GM18867 (cell line): Measurements from ENCODE around the gene BCAS1.

Source experiments
- ATAC-seq: cut with Tn5 transposase; IDR thresholded peaks from one replicate; pipeline ENCODE4 v1.9.1; 2021; ENCODE audit warnings: mild to moderate bottlenecking, moderate library complexity; ENCODE audit not compliant: unreplicated experiment

The BCAS1 gene

GRCh38 chr20:53930651-53931504 is 139.5 kb downstream of the BCAS1 start:
- no peak for ATAC-seq

- ATAC-seq = peak; percentile 68
Observed at GRCh38 chr20:53929974-53930650, 140.3 kb downstream of the BCAS1 start.

DNA sequence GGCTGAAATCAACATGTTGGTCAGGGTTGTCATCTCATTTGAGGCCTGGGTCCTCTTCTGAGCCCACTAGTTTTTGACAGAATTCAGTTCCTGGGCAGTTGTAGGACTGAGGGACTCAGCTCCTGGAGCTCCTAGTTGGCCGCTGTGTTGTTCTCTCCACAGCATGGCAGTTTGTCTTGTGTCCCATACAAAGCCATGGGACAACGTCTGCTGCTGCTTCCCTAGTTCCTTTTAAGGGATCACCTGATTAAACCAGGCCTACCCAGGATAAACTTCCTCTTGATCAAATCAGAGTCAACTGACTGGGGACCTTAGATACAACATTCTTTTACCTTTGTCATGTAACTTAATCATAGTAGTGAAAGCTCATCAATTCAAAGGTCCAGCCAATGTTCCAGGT is 141.0 kb downstream of the BCAS1 start:
- no peak for ATAC-seq

GRCh38 chr20:53927990-53928389 is 142.4 kb downstream of the BCAS1 start:
- no peak for ATAC-seq

- peak; percentile 59 for ATAC-seq
Observed at GRCh38 chr20:53926428-53927028, 143.9 kb downstream of the BCAS1 start.

DNA sequence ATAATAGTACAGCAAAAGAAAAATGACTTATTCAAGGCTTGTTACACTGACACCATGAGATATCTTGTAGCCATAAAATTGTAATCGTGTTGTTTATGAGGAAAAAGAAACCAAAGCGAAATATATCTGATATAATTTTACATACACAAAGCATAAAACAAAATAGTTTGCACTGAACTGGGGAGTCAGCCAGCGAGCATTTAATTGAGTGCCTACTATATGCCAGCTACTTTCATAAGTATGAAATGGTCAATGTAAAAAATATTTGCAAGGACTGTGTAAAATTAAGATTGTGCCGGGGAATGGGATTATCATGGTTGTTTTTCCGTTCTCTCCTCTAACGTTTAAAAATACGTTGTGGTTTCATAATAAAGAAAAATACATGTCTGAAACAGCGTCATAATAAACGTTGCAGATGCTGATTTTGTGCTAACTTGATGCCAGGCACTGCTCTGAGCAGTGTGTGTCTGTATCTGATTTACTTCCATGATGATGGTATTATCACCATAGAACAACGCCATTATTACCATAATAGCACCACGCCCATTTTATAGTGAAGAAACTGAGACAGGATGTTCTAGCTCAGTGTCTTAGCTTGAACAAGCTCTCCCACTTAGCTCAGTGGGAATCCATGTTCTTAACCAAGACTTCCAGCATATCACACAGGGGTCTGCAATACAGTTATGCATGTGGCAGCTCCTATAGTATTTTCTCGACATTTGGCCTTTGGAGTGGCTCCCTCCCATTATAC is 144.6 kb downstream of the BCAS1 start:
- no peak for ATAC-seq

GRCh38 chr20:53923566-53924369 is 146.6 kb downstream of the BCAS1 start:
- ATAC-seq = no peak

DNA sequence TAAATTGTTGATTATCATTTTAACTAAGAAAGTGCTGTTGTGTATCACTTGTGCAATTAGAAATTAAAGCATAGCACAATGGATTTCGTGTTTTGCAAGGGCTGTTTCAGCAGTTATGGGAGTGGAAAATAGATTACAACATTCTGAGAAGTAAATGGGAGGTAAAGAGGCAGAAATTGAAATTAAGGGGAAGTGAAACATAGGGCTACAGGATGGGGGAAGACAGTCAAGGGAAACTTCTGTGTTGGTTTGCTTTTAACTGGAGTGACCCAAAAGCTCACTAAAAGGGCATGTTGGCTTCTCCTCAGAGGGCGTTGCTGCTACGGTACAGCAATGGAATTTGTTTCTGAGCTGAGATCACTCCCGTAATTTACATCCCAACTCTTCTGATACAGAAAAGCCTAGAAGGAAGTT is 147.5 kb downstream of the BCAS1 start:
- ATAC-seq = peak; percentile 43

DNA sequence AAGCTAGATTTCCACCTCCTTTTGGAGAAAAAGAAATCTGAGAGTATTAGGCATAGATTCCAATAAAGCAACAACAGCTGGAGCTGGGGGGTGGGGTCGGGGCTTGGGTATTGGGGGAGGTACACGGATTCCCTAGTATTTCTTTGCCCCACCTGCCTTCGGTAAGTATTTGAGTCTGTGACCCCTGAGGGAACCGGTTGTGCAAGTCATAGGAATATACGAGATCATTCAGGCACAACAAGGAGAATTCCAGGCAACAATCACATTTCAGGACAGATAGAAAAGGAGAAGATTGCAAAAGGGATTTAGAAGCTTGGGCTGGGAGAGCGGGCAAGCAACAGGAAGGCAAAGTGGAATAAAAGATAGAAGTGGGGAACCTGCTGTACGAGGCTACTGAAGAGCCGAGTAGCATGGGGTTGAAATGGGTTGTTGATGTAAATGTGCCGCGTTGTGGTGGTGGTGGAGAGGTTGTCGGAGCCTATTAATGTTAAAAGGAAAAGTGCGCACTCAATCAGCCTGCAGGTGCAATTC is 148.9 kb downstream of the BCAS1 start:
- ATAC-seq = no peak

GRCh38 chr20:53920647-53921245 is 149.6 kb downstream of the BCAS1 start:
- ATAC-seq = no peak

- ATAC-seq = no peak
Observed at GRCh38 chr20:53919886-53920285, 150.5 kb downstream of the BCAS1 start.

- no peak for ATAC-seq
Observed at GRCh38 chr20:53918949-53919361, 151.4 kb downstream of the BCAS1 start.

DNA sequence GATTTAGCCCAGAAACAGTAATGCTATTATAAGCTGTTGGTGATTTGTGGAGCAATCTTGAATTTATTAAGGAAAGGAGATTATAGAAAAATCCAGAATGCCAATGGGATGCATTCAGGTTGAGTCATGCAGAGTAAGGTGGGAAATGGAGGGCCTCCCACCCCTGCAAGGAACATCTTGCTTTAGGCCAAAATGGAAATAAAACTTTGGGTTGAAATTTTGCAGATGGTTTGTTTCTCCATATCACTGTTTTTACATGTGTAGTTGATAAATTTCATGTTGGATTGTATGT is 152.4 kb downstream of the BCAS1 start:
- no peak for ATAC-seq

- ATAC-seq = peak; percentile 75
Observed at GRCh38 chr20:53917145-53918019, 153.0 kb downstream of the BCAS1 start.

GRCh38 chr20:53916173-53916512 is 154.3 kb downstream of the BCAS1 start:
- ATAC-seq = no peak

GRCh38 chr20:53915446-53916172 is 154.8 kb downstream of the BCAS1 start:
- peak; percentile 55 for ATAC-seq

- ATAC-seq = no peak
Observed at GRCh38 chr20:53914781-53915445, 155.5 kb downstream of the BCAS1 start.
